Lower leg skin (tissue), 4 donors: ENCODE results near the gene KLHL6. TPM values are rescaled to one million over a fixed set of nuclear protein-coding genes. Genes with fewer than 3 reads are reported as not detected.

Experiments used
- DNase-seq, 2 donors: peaks; one replicate each; pipeline ENCODE4 v3.0.0-alpha.2; 2019; ENCODE audit warnings: low spot score in 2 of 2
- H3K4me3 ChIP-seq: fragments of 200-600 bp; sonication (generic); 2 replicates; pipeline ENCODE4 v1.5.1; 2017; ENCODE audit warnings: mild to moderate bottlenecking, low read depth; ENCODE audit not compliant: poor library complexity, severe bottlenecking
- POLR2A ChIP-seq, 2 donors: fragments of 450-650 bp; IDR thresholded peaks; one replicate each; pipeline ENCODE4 v1.6.1; 2016 to 2017; ENCODE audit warnings: antibody characterized with exemption in 2 of 2, mild to moderate bottlenecking in 1 of 2, moderate library complexity in 1 of 2
- WGBS, 2 donors: methylation state at CpG; one replicate each; pipeline ENCODE4 v1.1.5; 2018; 5-methylcytosine and 5-hydroxymethylcytosine counted together
- intact Hi-C: fragments of 100-400 bp; cut with DNase I; formaldehyde crosslinking; loops from one replicate; pipeline ENCODE4 v1.15.0; 2023; ENCODE audit warnings: low total_unique reads
- total RNA-seq, 4 donors: library from RNA; depleted of rRNA; stranded (reverse); fragments of >200 nt; gene quantifications; one replicate each; pipeline ENCODE4 v1.1.0, GENCODE V29; 2016
- TF ChIP-seq, protein P1 (sequence below), 3 donors: fragments of 450-650 bp; IDR thresholded peaks; one replicate each; pipeline ENCODE4 v1.5.1; 2016; ENCODE audit warnings: antibody characterized with exemption in 3 of 3, mild to moderate bottlenecking in 3 of 3, moderate library complexity in 2 of 3

KLHL6 gene
- total RNA-seq, 4 donors from 2014 or later = 0.10 to 0.58 (median 0.23) TPM

DNA sequence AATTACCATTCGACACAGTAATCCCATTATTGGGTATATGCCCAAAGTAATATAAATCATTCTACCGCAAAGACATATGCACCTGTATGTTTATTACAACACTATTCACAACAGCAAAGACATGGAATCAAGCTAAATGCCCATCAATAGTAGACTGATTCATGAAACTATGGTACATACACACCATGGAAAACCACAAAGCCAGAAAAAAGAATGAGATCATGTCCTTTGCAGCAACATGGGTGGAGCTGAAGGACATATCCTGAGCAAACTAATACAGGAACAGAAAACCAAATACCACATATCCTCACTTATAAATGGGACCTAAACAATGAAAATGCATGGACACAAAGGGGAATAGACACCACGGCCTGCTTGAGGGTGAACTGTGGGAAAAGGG, 116.0 kb downstream of the KLHL6 start:
- no peak overlapping the region for H3K4me3 ChIP-seq
- DNase-seq = no peak
- 65 to 69% methylated on average over 3 of the region's 3 CpGs for WGBS, 2 donors
- intact Hi-C loops = no loop called here
- no peak for TF ChIP-seq POLR2A (IDR thresholded peaks at IDR 0.05)

DNA sequence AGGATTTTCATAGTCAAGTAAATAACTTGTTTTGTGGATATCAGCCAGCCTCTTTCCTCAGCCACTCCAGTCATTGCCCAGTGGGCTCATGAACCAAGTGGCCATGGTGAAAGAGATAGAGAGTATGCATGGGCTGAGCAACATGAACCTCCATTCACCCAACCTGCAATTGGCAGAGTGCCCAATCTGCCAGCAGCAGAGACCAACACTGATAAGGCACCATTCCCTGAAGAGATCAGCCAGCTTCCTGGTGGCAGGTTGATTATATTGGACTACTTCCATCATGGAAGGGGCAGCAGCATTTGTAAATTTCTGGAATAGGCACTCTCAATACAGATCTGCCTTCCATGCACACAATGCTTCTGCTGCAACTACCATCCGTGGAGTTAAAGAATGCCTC, 116.8 kb downstream of the KLHL6 start:
- no peak for DNase-seq
- intact Hi-C loops = no loop called here
- no peak overlapping the region for H3K4me3 ChIP-seq
- 93 to 100% methylated on average over 1 of the region's 1 CpG for WGBS, 2 donors
- no peak for TF ChIP-seq POLR2A (IDR thresholded peaks at IDR 0.05)
- TF ChIP-seq, protein P1, sequence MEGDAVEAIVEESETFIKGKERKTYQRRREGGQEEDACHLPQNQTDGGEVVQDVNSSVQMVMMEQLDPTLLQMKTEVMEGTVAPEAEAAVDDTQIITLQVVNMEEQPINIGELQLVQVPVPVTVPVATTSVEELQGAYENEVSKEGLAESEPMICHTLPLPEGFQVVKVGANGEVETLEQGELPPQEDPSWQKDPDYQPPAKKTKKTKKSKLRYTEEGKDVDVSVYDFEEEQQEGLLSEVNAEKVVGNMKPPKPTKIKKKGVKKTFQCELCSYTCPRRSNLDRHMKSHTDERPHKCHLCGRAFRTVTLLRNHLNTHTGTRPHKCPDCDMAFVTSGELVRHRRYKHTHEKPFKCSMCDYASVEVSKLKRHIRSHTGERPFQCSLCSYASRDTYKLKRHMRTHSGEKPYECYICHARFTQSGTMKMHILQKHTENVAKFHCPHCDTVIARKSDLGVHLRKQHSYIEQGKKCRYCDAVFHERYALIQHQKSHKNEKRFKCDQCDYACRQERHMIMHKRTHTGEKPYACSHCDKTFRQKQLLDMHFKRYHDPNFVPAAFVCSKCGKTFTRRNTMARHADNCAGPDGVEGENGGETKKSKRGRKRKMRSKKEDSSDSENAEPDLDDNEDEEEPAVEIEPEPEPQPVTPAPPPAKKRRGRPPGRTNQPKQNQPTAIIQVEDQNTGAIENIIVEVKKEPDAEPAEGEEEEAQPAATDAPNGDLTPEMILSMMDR (IDR thresholded peaks at IDR 0.05) = no peak

DNA sequence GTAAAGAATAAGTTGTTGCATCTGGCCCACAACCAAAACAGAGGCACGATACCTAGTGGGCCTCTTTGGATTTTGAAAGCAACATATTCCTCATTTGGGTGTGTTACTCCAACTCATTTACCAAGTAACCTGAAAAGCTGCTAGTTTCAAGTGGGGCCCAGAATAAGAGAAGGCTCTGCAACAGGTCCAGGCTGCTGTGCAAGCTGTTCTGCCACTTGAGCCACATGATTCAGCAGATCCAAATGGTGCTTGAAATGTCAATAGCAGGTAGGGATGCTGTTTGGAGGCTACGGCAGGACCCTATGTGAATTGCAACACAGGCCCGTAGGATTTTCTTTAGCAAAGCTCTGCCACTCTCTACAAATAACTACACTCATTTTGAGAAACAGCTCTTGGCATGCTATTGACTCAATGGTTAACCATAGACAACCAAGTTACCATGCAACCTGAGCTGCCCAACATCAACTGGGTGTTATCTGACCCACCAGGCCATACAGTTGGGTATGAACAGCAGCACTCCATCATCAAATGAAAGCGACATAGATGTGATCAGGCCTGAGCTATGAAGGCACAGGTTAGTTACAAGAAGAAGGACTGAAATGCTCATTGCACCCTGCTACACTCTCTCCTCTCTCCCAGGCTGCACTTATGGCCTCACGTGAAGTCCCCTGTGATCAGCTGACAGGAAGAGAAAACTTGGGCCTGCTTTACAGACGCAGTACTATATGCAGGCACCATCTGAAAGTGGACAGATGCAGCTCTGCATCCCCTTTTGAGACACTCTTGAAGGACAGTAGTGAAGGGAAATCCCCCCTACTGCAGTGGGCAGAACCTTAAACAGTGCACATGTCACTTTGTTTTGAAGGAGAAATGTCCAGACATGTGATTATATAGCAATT, 117.6 kb downstream of the KLHL6 start:
- H3K4me3 ChIP-seq = no peak overlapping the region
- no peak for DNase-seq
- WGBS, 2 donors = 77 to 83% methylated on average over 6 of the region's 6 CpGs
- TF ChIP-seq, protein P1 (IDR thresholded peaks at IDR 0.05) = no peak
- TF ChIP-seq POLR2A (IDR thresholded peaks at IDR 0.05) = no peak
- intact Hi-C loops = no loop called here

Other genes with a start within 250 kb of the KLHL6 start
- gene MCF2L2, start 127.1 kb downstream of the KLHL6 start, total RNA-seq = 1 to 10 TPM in 2 of 4 donors, under 1 TPM in 1, not detected in 1; 0.88 to 1.3 (median 1.1) TPM
- 100 to 1,000 TPM in 2 of 4 donors, 10 to 100 TPM in 2; 58.7 to 132 (median 103) TPM for gene KLHL24, start 79.9 kb upstream of the KLHL6 start, total RNA-seq
- gene YEATS2, start 142.1 kb upstream of the KLHL6 start, total RNA-seq = 10 to 100 TPM; 14.0 to 24.1 (median 16.3) TPM